Measurements from ENCODE around the gene RAB3GAP2.
"Not testable (repeated sequence)": the region's sequence is repeated elsewhere in the genome, so short reads cannot be mapped to it uniquely, and the experiment has no call there.

Gene RAB3GAP2

DNA sequence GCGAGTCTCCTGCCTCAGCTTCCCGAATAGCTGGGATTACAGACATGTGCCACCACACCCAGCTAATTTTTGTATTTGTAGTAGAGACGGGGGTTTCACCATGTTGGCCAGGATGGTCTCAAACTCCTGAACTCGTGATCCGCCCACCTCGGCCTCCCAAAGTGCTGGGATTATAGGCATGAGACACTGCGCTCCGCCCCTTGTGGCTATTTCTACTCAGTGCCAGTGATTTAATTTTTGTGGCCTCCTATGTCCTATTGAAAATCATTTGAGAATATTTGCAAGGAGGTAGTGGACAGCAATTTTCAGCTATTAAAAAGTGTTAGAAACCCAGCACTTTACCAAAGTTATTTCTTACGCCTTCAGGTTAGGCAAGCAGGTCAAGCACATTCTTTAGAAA, 36.0 kb downstream of the RAB3GAP2 start:
- not testable (repeated sequence) for DNase-seq

DNA sequence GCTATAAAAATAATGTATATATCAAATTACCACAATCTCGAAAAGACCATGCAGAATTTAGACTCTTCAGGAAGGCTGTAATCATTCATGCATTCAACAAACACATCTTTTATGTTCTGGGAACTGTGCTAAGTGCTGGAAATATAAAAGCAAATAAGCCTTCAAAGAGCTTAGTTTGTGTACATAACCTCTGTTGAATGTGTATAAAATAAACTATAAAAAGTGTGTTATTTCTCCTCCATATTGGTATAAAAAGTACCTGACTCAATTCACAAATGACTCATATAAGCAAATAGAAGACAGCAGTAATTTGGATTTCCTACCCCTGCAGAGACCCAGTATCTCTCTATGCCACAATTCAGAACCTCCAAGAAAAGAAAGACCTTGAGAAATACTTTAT, 36.8 kb downstream of the RAB3GAP2 start:
- no peak for DNase-seq

GRCh38 chr1:220233927-220234326, 38.3 kb downstream of the RAB3GAP2 start:
- DNase-seq = no peak

- DNase-seq = no peak
Observed at GRCh38 chr1:220229771-220230170, 42.5 kb downstream of the RAB3GAP2 start.

DNA sequence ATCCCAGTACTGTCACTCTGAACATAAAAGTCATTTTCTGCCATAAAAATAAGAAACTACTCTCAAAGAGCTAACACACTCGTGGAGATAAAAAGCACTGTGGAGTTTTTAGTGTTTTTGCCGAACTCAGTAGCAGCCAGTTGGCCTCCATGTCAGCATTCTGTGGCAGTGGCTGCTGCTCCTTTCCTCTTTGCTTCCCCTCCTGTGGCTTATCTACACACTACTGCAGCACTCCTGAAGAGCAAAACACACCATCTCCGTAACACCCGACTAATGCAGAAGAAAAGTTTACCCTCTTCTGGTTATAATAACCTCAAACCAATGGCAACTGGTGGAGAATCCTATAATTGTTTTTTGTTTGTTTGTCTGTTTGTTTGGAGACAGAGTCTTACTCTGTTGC, 44.9 kb downstream of the RAB3GAP2 start:
- DNase-seq = no peak

- no peak for DNase-seq
Observed at GRCh38 chr1:220226752-220227151, 45.5 kb downstream of the RAB3GAP2 start.

DNA sequence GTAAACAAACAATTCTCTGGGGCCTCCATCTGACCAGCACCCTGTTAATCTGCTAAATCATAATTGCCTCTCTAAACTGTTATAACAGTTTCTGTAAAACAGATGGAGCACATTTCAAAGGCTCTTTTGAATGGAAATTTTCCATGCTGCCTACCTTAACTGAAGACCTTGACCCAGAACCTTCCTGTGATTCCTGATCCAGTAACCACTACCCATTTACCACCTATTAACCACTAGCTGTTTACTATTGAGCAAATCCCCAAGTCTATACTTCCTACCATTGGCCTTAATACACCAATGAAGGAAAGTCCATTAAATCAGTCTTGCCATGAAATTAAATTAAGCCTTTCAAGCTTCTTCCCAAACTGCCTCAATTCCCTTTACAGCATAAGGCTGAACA, 46.3 kb downstream of the RAB3GAP2 start:
- no peak for DNase-seq

- no peak for DNase-seq
Observed at GRCh38 chr1:220224611-220225124, 47.6 kb downstream of the RAB3GAP2 start.

DNA sequence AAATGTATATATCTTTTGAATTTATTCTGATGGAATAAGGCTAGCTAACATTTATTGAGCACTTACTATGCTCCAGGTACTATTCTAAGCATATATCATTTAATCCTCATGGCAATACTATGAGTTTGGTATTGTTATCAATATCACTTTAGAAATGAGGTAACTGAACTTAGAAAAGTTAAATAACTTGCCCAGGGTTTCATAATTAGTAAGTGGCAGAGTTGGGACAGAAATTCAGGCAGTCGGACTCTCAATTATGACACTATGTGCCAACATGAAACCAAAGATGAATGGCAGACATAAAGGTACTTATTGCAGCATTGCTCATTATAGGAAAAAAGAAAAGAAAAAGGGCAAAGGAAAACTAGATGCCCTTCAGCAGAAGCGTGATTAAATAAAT, 48.2 kb downstream of the RAB3GAP2 start:
- DNase-seq = no peak

GRCh38 chr1:220222939-220223338, 49.3 kb downstream of the RAB3GAP2 start:
- DNase-seq = no peak

GRCh38 chr1:220221670-220222069, 50.6 kb downstream of the RAB3GAP2 start:
- DNase-seq = no peak

DNA sequence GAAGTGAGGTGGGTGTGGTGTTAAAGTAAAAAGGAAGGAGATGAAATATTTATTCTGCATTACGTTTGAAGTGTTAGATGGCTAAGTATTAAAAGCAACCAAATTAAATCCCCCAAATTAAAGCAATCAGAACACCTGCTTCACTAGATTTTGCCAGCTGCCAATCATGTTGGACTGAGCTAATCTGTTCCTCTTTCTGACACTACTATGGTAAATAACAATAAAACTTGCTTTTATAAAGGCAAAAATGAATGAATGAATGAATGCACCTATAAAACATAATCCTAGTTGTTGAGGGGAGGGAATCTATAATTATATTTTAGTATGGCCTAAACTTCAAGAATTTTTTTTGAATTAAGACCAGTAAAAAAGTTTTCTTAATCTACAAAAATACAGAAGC, 51.0 kb downstream of the RAB3GAP2 start:
- DNase-seq = no peak

- DNase-seq = not testable (repeated sequence)
Observed at GRCh38 chr1:220220699-220221040, 51.6 kb downstream of the RAB3GAP2 start.

GRCh38 chr1:220219865-220220698, 52.2 kb downstream of the RAB3GAP2 start:
- no peak for DNase-seq

- DNase-seq = no peak
Observed at GRCh38 chr1:220219136-220219442, 53.2 kb downstream of the RAB3GAP2 start.

DNA sequence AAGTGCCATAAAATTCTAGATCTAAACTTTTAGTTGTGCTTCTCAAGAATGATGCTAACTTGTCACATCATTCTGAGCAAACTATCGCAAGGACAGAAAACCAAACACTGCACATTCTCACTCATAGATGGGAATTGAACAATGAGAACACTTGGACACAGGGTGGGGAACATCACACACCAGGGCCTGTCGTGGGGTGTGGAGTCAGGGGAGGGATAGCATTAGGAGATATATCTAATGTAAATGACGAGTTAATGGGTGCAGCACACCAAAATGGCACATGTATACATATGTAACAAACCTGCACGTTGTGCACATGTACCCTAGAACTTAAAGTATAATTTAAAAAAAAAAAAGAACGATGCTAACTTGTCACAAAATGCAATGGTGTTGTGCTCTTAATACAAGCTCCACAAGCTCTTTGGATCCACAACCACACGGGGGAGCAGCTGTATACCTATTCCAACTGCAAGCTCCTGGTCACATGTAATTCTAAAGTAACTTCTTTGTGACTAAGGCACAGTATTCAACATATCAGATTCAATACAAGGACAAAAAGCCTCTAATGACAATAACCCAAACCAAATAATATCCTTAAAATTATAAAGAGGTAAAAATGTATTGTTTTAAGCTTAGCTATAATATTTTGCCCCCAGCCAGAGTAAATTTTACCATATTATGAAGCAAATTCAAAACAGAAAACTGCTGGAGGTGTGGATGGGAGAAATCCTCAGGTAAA, 53.7 kb downstream of the RAB3GAP2 start:
- peak; percentile 17 for DNase-seq

GRCh38 chr1:220217383-220217988, 54.8 kb downstream of the RAB3GAP2 start:
- no peak for DNase-seq

DNA sequence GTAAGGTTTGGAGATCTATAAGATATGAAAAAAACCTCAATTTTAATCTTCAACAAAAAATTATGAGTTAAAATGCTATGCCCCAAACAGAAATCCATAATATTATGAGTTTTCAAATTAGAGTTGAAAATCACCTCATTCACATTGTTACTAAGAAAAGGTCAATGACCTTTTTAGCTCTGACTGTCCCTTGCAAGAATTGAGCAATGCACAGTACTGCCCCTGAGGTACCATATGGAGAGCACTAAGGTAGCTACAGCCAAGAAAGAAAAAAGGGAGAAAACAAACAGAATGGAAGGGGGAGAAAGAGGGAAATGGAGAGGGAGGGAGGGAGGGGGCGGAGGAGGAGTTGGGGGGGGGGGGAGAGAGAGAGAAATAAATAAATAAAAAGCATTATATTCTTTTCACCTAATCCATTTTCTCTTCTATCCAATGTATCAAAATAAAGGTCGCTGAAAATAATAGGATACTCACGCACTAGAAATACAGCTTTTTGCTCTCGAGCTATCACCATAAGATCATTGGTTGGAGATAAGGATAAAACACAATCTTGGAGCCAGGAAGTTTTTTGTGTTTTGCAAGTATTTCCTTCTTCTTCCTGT, 58.8 kb downstream of the RAB3GAP2 start:
- no peak for DNase-seq

- no peak for DNase-seq
Observed at GRCh38 chr1:220207411-220207810, 64.8 kb downstream of the RAB3GAP2 start.

GRCh38 chr1:220204758-220205157, 67.5 kb downstream of the RAB3GAP2 start:
- not testable (repeated sequence) for DNase-seq

DNA sequence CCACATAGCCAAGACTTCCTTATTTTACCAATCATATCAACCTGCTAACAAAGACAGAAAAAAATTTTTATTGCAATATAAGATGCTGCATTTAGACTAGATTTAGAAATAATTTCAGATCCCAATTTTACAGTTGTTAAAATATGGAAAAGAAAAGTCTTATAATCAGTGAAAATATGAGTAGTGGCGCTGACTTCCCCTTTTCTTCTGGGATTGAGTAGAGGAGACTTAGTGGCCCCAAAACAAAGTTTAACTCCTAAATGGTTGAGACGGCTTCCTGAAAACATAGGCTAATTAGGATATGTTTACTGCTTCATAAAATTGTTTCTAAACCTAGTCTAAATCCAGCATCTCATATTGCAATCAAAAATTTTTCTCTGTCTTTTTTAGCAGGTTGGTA, 68.4 kb downstream of the RAB3GAP2 start:
- DNase-seq = no peak

DNA sequence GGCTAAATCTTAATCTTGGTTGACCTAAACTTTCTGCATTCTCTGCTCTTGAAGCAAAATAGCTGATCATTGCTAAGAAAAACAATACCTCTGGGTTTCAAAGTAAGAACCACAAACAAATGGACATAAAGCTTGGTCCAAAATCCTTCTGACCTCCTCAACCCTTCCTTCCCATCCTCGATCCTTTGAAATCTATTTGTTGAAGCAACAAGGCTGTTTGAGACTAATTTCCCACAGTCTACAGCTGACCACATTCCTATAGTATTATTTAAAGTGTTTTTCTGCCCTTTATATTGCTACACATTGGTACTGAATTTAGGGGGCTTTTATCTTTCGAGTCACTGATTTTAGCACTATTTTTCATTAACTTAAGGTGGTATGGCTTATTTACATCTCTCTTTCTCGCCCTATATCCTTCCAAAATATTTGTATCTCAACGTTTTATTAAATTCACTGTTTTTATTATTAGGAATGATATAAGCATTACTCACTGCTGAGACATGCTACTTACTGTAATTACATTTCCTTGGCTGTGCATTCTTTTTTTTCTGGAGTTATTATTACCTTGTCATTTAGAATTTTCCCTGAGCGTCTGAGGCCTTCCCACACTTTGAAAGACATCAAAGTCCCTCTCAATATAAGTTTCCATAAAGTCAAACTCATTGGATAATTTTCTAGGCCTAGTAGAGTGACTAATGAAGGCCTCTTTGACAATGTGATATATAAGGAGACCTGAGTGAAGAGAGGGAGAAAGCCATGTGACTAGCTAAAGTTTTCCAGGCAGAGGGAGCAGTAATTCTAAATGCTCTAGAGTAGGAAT, 73.9 kb downstream of the RAB3GAP2 start:
- DNase-seq = no peak

GRCh38 chr1:220195701-220196100, 76.6 kb downstream of the RAB3GAP2 start:
- no peak for DNase-seq
